ENCODE data around the gene SPATA31D3. TPM values are rescaled to one million over a fixed set of nuclear protein-coding genes. Genes with fewer than 3 reads are reported as not detected.

The SPATA31D3 gene
- not detected in 5 replicates for total RNA-seq (2022; extraction: Qiagen RNA extraction)

GRCh38 chr9:81943393-81943792, at the start of gene SPATA31D3:
TSS of gene SPATA31D3 (plus strand) at chr9:81943500. CDS start at chr9:81943586, 86 bp downstream.

GRCh38 chr9:81928305-81928704, 15.0 kb upstream of the SPATA31D3 start, which contains the start of gene SPATA31D4:
TSS of gene SPATA31D4 (plus strand) at chr9:81928428. CDS start at chr9:81928514, 86 bp downstream.

GRCh38 chr9:81988472-81988871, 45.2 kb downstream of the SPATA31D3 start, which contains the start of gene SPATA31D1:
TSS of gene SPATA31D1 (plus strand) at chr9:81988772. CDS start at chr9:81988819, 47 bp downstream.

Other genes with a start within 250 kb of the SPATA31D3 start
- not detected in 5 replicates for gene SPATA31D4, start 15.1 kb upstream of the SPATA31D3 start, total RNA-seq (2022; extraction: Qiagen RNA extraction)
- not detected in 5 replicates for gene SPATA31D1, start 45.3 kb downstream of the SPATA31D3 start, total RNA-seq (2022; extraction: Qiagen RNA extraction)